CD4-positive, alpha-beta T cell treated with Interleukin-2 at 100 ng/mL for 4 hours (primary cell): ENCODE results near the gene SLCO3A1.
"Not testable (repeated sequence)": the region's sequence is repeated elsewhere in the genome, so short reads cannot be mapped to it uniquely, and the experiment has no call there.

ENCODE experiments used
- DNase-seq: peaks from one replicate; pipeline ENCODE4 v3.0.0-alpha.2; 2020; ENCODE audit warnings: low spot score

Gene SLCO3A1

GRCh38 chr15:91940496-91941381, 87.2 kb downstream of the SLCO3A1 start:
- DNase-seq = peak; percentile 46

GRCh38 chr15:91941871-91942658, 88.6 kb downstream of the SLCO3A1 start:
- DNase-seq = no peak

GRCh38 chr15:91942720-91943394, 89.3 kb downstream of the SLCO3A1 start:
- peak; percentile 56 for DNase-seq

GRCh38 chr15:91944331-91944730, 90.8 kb downstream of the SLCO3A1 start:
- no peak for DNase-seq

- DNase-seq = no peak
Measured at GRCh38 chr15:91945385-91945784, 91.9 kb downstream of the SLCO3A1 start.

GRCh38 chr15:91946075-91946474, 92.6 kb downstream of the SLCO3A1 start:
- no peak for DNase-seq

- DNase-seq = no peak
Measured at GRCh38 chr15:91946581-91947292, 93.2 kb downstream of the SLCO3A1 start.

GRCh38 chr15:91947293-91947679, 93.8 kb downstream of the SLCO3A1 start:
- DNase-seq = no peak

- DNase-seq = no peak
Measured at GRCh38 chr15:91947683-91948608, 94.4 kb downstream of the SLCO3A1 start.

GRCh38 chr15:91949361-91949760, 95.9 kb downstream of the SLCO3A1 start:
- DNase-seq = no peak

- no peak for DNase-seq
Measured at GRCh38 chr15:91950054-91950453, 96.5 kb downstream of the SLCO3A1 start.

- DNase-seq = no peak
Measured at GRCh38 chr15:91950631-91951329, 97.3 kb downstream of the SLCO3A1 start.

- no peak for DNase-seq
Measured at GRCh38 chr15:91952216-91952615, 98.7 kb downstream of the SLCO3A1 start.

- DNase-seq = no peak
Measured at GRCh38 chr15:91953432-91953831, 99.9 kb downstream of the SLCO3A1 start.

GRCh38 chr15:91954292-91954691, 100.8 kb downstream of the SLCO3A1 start:
- no peak for DNase-seq

- no peak for DNase-seq
Measured at GRCh38 chr15:91956026-91956723, 102.7 kb downstream of the SLCO3A1 start.

- no peak for DNase-seq
Measured at GRCh38 chr15:91961357-91961756, 107.8 kb downstream of the SLCO3A1 start.

GRCh38 chr15:91963747-91964146, 110.2 kb downstream of the SLCO3A1 start:
- DNase-seq = not testable (repeated sequence)

- no peak for DNase-seq
Measured at GRCh38 chr15:91965501-91966193, 112.1 kb downstream of the SLCO3A1 start.
